ENCODE data around the gene KIRREL3.

KIRREL3 gene

GRCh38 chr11:127000291-127000968 lies at the start of gene KIRREL3:
Gene KIRREL3 (minus strand): TSS chr11:127000770.
- in situ Hi-C loops (cut with MboI; ENCODE audit: low sequenced_read_pairs): no loop called here

GRCh38 chr11:127050186-127050585 lies 49.6 kb upstream of the KIRREL3 start:
- in situ Hi-C loops (cut with MboI; ENCODE audit: low sequenced_read_pairs): no loop called here

- in situ Hi-C loops (cut with MboI; ENCODE audit: low sequenced_read_pairs): no loop called here
Observed at GRCh38 chr11:127049486-127049885, 48.9 kb upstream of the KIRREL3 start.

- in situ Hi-C loops (cut with MboI; ENCODE audit: low sequenced_read_pairs): no loop called here
Observed at GRCh38 chr11:127044535-127044934, 44.0 kb upstream of the KIRREL3 start.

- in situ Hi-C loops (cut with MboI; ENCODE audit: low sequenced_read_pairs): no loop called here
Observed at GRCh38 chr11:127042445-127042844, 41.9 kb upstream of the KIRREL3 start.

- in situ Hi-C loops (cut with MboI; ENCODE audit: low sequenced_read_pairs): no loop called here
Observed at GRCh38 chr11:127039591-127039990, 39.0 kb upstream of the KIRREL3 start.

- in situ Hi-C loops (cut with MboI; ENCODE audit: low sequenced_read_pairs): no loop called here
Observed at GRCh38 chr11:127037596-127037995, 37.0 kb upstream of the KIRREL3 start.

GRCh38 chr11:127037001-127037400 lies 36.4 kb upstream of the KIRREL3 start:
- in situ Hi-C loops (cut with MboI; ENCODE audit: low sequenced_read_pairs): no loop called here

GRCh38 chr11:127035824-127036223 lies 35.3 kb upstream of the KIRREL3 start:
- in situ Hi-C loops (cut with MboI; ENCODE audit: low sequenced_read_pairs): no loop called here

- in situ Hi-C loops (cut with MboI; ENCODE audit: low sequenced_read_pairs): no loop called here
Observed at GRCh38 chr11:127034973-127035372, 34.4 kb upstream of the KIRREL3 start.

GRCh38 chr11:127028648-127029047 lies 28.1 kb upstream of the KIRREL3 start:
- in situ Hi-C loops (cut with MboI; ENCODE audit: low sequenced_read_pairs): no loop called here

GRCh38 chr11:127027789-127028188 lies 27.2 kb upstream of the KIRREL3 start:
- in situ Hi-C loops (cut with MboI; ENCODE audit: low sequenced_read_pairs): no loop called here

- in situ Hi-C loops (cut with MboI; ENCODE audit: low sequenced_read_pairs): no loop called here
Observed at GRCh38 chr11:127027000-127027399, 26.4 kb upstream of the KIRREL3 start.

GRCh38 chr11:127023991-127024390 lies 23.4 kb upstream of the KIRREL3 start:
- in situ Hi-C loops (cut with MboI; ENCODE audit: low sequenced_read_pairs): no loop called here

GRCh38 chr11:127018683-127019279 lies 18.2 kb upstream of the KIRREL3 start:
- in situ Hi-C loops (cut with MboI; ENCODE audit: low sequenced_read_pairs): no loop called here

GRCh38 chr11:127017482-127017881 lies 16.9 kb upstream of the KIRREL3 start:
- in situ Hi-C loops (cut with MboI; ENCODE audit: low sequenced_read_pairs): no loop called here

- in situ Hi-C loops (cut with MboI; ENCODE audit: low sequenced_read_pairs): no loop called here
Observed at GRCh38 chr11:127013550-127013949, 13.0 kb upstream of the KIRREL3 start.

GRCh38 chr11:127006311-127006710 lies 5.7 kb upstream of the KIRREL3 start:
- in situ Hi-C loops (cut with MboI; ENCODE audit: low sequenced_read_pairs): no loop called here

- in situ Hi-C loops (cut with MboI; ENCODE audit: low sequenced_read_pairs): no loop called here
Observed at GRCh38 chr11:127003260-127003981, 2.9 kb upstream of the KIRREL3 start.

GRCh38 chr11:127002669-127003259 lies 2.2 kb upstream of the KIRREL3 start:
- in situ Hi-C loops (cut with MboI; ENCODE audit: low sequenced_read_pairs): no loop called here

GRCh38 chr11:127000981-127001380 lies 411 bp upstream of the KIRREL3 start:
- in situ Hi-C loops (cut with MboI; ENCODE audit: low sequenced_read_pairs): no loop called here

GRCh38 chr11:126999366-126999765 lies 1.2 kb downstream of the KIRREL3 start:
- in situ Hi-C loops (cut with MboI; ENCODE audit: low sequenced_read_pairs): no loop called here
